Subcutaneous adipose tissue (tissue), 4 donors: ENCODE measurements around the gene C1QTNF1. TPM values are rescaled to one million over a fixed set of nuclear protein-coding genes. Genes with fewer than 3 reads are reported as not detected.

Experiments
- total RNA-seq, 4 donors: library from RNA; depleted of rRNA; stranded (reverse); fragments of >200 nt; gene quantifications; one replicate each; pipeline ENCODE4 v1.1.0, GENCODE V29; 2016
- TF ChIP-seq, protein P1 (sequence below): fragments of 450-650 bp; IDR thresholded peaks from one replicate; pipeline ENCODE4 v1.5.1; 2016; ENCODE audit warnings: low read depth, mild to moderate bottlenecking, control low read depth, antibody characterized with exemption, moderate library complexity

Gene C1QTNF1
- total RNA-seq, 4 donors from 2014 or later, result 198 to 469 (median 294) TPM

GRCh38 chr17:79047291-79047920 lies 23.4 kb downstream of the C1QTNF1 start:
- TF ChIP-seq, protein P1, sequence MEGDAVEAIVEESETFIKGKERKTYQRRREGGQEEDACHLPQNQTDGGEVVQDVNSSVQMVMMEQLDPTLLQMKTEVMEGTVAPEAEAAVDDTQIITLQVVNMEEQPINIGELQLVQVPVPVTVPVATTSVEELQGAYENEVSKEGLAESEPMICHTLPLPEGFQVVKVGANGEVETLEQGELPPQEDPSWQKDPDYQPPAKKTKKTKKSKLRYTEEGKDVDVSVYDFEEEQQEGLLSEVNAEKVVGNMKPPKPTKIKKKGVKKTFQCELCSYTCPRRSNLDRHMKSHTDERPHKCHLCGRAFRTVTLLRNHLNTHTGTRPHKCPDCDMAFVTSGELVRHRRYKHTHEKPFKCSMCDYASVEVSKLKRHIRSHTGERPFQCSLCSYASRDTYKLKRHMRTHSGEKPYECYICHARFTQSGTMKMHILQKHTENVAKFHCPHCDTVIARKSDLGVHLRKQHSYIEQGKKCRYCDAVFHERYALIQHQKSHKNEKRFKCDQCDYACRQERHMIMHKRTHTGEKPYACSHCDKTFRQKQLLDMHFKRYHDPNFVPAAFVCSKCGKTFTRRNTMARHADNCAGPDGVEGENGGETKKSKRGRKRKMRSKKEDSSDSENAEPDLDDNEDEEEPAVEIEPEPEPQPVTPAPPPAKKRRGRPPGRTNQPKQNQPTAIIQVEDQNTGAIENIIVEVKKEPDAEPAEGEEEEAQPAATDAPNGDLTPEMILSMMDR, result no peak

DNA sequence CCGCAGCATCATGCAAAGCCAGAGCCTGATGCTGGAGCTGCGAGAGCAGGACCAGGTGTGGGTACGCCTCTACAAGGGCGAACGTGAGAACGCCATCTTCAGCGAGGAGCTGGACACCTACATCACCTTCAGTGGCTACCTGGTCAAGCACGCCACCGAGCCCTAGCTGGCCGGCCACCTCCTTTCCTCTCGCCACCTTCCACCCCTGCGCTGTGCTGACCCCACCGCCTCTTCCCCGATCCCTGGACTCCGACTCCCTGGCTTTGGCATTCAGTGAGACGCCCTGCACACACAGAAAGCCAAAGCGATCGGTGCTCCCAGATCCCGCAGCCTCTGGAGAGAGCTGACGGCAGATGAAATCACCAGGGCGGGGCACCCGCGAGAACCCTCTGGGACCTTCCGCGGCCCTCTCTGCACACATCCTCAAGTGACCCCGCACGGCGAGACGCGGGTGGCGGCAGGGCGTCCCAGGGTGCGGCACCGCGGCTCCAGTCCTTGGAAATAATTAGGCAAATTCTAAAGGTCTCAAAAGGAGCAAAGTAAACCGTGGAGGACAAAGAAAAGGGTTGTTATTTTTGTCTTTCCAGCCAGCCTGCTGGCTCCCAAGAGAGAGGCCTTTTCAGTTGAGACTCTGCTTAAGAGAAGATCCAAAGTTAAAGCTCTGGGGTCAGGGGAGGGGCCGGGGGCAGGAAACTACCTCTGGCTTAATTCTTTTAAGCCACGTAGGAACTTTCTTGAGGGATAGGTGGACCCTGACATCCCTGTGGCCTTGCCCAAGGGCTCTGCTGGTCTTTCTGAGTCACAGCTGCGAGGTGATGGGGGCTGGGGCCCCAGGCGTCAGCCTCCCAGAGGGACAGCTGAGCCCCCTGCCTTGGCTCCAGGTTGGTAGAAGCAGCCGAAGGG lies 24.2 kb downstream of the C1QTNF1 start:
- TF ChIP-seq, protein P1, result no peak

DNA sequence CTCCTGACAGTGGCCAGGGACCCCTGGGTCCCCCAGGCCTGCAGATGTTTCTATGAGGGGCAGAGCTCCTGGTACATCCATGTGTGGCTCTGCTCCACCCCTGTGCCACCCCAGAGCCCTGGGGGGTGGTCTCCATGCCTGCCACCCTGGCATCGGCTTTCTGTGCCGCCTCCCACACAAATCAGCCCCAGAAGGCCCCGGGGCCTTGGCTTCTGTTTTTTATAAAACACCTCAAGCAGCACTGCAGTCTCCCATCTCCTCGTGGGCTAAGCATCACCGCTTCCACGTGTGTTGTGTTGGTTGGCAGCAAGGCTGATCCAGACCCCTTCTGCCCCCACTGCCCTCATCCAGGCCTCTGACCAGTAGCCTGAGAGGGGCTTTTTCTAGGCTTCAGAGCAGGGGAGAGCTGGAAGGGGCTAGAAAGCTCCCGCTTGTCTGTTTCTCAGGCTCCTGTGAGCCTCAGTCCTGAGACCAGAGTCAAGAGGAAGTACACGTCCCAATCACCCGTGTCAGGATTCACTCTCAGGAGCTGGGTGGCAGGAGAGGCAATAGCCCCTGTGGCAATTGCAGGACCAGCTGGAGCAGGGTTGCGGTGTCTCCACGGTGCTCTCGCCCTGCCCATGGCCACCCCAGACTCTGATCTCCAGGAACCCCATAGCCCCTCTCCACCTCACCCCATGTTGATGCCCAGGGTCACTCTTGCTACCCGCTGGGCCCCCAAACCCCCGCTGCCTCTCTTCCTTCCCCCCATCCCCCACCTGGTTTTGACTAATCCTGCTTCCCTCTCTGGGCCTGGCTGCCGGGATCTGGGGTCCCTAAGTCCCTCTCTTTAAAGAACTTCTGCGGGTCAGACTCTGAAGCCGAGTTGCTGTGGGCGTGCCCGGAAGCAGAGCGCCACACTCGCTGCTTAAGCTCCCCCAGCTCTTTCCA lies 25.1 kb downstream of the C1QTNF1 start:
- TF ChIP-seq, protein P1, result no peak

GRCh38 chr17:79049821-79050220 lies 25.9 kb downstream of the C1QTNF1 start:
- TF ChIP-seq, protein P1, result no peak

DNA sequence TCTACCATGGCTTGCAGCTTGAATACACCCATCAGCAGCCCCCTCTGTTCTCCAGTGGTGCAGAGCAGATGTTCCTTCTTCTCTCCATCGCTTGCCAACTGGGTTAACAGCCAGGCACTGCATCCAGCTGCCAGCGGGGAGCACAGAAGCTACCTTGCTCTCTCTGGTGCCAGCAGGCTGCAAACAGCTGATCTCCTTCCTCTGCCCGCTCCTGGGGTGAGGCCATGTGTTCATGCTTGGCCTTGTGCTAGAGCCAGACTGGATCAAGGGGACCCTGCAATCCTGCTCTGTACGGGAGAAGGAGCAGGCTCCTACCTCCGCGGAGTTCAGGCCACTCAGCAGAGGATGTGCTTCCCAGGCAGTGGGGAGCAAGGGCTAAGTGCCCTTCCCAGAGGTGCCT lies 26.6 kb downstream of the C1QTNF1 start:
- TF ChIP-seq, protein P1, result no peak

DNA sequence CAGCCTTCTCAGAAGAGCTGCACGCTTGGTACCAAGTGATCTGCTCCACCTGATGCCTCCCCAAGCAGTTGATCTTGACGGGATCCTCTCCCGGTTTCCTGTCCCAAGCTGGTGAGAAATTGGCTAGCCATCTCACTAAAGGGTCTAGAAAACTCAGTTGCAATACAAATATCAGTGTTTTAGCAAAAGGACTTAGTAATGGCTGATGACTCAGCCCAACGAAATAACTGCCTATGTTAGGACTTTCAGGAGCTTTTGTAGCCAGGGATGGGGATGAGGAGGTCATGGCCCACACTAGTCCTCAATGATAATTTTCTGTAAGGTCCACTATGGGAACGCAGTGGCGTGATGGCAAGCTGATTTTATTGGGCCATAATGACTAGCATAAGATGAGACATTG lies 27.3 kb downstream of the C1QTNF1 start:
- TF ChIP-seq, protein P1, result no peak

GRCh38 chr17:79052131-79052530 lies 28.2 kb downstream of the C1QTNF1 start:
- TF ChIP-seq, protein P1, result no peak
